ENCODE data around the gene GRIK3. TPM values are rescaled to one million over a fixed set of nuclear protein-coding genes. Genes with fewer than 3 reads are reported as not detected.

GRIK3 gene
- total RNA-seq, 1 experiment from 2014 or later = 5.5 TPM

- DNase-seq (ENCODE audit: low spot score) (no peak), ATAC-seq (no peak)
- Mint-ChIP-seq H3K27ac (no peak overlapping the region), H3K9me3 (no peaks in the 10 kb centered on the region), H3K36me3 (no peaks in the 10 kb centered on the region), H3K4me3 (no peak overlapping the region), H3K4me1 (peaks cover 46% of the 10 kb centered on the region), H3K27me3 (ENCODE audit: low read depth) (peaks cover 3% of the 10 kb centered on the region; the same call in 1 of the 2 replicates)
- ChIA-PET POLR2A (no interaction called here), CTCF (interaction anchor here (1.2 to 11.5 kb wide), 2 partner anchors 9 to 14 kb away, joined by 4 to 125 read pairs; no protein-coding TSS in a partner anchor)
- no peak for TF ChIP-seq ZSCAN18 (CRISPR knock-in tag; IDR thresholded peaks at IDR 0.05)
- no peak for TF ChIP-seq ZNF121 (CRISPR knock-in tag; IDR thresholded peaks at IDR 0.05)
- no peak for TF ChIP-seq ZNF219 (CRISPR knock-in tag; IDR thresholded peaks at IDR 0.05; ENCODE audit: borderline replicate concordance)
- TF ChIP-seq EMX1 (CRISPR knock-in tag; IDR thresholded peaks at IDR 0.05) = no peak
- no peak for TF ChIP-seq SMAD4 (CRISPR knock-in tag; IDR thresholded peaks at IDR 0.05)
- no peak for TF ChIP-seq NFYB (CRISPR knock-in tag; conservative IDR thresholded peaks at IDR 0.05; ENCODE audit: low read depth)
- TF ChIP-seq CBFB (CRISPR knock-in tag; IDR thresholded peaks at IDR 0.05; ENCODE audit: low read depth) = no peak
- TF ChIP-seq, protein P1, sequence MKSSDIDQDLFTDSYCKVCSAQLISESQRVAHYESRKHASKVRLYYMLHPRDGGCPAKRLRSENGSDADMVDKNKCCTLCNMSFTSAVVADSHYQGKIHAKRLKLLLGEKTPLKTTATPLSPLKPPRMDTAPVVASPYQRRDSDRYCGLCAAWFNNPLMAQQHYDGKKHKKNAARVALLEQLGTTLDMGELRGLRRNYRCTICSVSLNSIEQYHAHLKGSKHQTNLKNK (CRISPR knock-in tag; IDR thresholded peaks at IDR 0.05) = no peak
- no peak for TF ChIP-seq SP1 (CRISPR knock-in tag; conservative IDR thresholded peaks at IDR 0.05)
Observed at GRCh38 chr1:36851595-36851994, 182.7 kb downstream of the GRIK3 start.

DNA sequence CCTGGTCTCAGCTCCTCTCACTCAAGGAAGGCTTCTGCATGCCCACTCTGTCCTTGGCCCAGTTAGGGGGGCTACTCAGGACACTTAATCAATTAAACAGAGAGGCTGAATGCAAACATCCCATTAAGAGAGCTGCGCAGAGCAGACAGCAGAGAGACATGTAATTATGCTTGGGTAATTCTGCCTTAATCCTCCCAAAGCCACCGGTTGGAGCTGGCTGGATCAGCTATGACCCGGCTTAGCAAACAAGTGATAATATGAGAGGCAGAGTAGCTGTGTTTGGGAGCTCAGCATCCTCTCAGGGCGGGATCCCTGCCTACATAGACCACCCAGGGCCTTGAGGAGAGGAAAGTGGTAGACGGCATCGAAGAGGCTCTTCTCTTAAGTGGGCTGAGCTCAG, 183.2 kb downstream of the GRIK3 start:
- POLR2A ChIA-PET = no interaction called here

More for the DNA sequence above, 183.2 kb downstream of the GRIK3 start:
- TF ChIP-seq, protein P2, sequence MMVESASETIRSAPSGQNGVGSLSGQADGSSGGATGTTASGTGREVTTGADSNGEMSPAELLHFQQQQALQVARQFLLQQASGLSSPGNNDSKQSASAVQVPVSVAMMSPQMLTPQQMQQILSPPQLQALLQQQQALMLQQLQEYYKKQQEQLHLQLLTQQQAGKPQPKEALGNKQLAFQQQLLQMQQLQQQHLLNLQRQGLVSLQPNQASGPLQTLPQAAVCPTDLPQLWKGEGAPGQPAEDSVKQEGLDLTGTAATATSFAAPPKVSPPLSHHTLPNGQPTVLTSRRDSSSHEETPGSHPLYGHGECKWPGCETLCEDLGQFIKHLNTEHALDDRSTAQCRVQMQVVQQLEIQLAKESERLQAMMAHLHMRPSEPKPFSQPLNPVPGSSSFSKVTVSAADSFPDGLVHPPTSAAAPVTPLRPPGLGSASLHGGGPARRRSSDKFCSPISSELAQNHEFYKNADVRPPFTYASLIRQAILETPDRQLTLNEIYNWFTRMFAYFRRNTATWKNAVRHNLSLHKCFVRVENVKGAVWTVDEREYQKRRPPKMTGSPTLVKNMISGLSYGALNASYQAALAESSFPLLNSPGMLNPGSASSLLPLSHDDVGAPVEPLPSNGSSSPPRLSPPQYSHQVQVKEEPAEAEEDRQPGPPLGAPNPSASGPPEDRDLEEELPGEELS (CRISPR knock-in tag; IDR thresholded peaks at IDR 0.05) = no peak
- no peak for TF ChIP-seq CREM (CRISPR knock-in tag; IDR thresholded peaks at IDR 0.05)
- no peak for TF ChIP-seq EMX1 (CRISPR knock-in tag; IDR thresholded peaks at IDR 0.05)
- TF ChIP-seq, protein P3, sequence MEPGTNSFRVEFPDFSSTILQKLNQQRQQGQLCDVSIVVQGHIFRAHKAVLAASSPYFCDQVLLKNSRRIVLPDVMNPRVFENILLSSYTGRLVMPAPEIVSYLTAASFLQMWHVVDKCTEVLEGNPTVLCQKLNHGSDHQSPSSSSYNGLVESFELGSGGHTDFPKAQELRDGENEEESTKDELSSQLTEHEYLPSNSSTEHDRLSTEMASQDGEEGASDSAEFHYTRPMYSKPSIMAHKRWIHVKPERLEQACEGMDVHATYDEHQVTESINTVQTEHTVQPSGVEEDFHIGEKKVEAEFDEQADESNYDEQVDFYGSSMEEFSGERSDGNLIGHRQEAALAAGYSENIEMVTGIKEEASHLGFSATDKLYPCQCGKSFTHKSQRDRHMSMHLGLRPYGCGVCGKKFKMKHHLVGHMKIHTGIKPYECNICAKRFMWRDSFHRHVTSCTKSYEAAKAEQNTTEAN (CRISPR knock-in tag; IDR thresholded peaks at IDR 0.05) = no peak
- no peak for TF ChIP-seq ZNF416 (CRISPR knock-in tag; IDR thresholded peaks at IDR 0.05)
- TF ChIP-seq GRHL2 (CRISPR knock-in tag; IDR thresholded peaks at IDR 0.05; ENCODE audit: insufficient replicate concordance, severe bottlenecking) = no peak
- TF ChIP-seq, protein P4, sequence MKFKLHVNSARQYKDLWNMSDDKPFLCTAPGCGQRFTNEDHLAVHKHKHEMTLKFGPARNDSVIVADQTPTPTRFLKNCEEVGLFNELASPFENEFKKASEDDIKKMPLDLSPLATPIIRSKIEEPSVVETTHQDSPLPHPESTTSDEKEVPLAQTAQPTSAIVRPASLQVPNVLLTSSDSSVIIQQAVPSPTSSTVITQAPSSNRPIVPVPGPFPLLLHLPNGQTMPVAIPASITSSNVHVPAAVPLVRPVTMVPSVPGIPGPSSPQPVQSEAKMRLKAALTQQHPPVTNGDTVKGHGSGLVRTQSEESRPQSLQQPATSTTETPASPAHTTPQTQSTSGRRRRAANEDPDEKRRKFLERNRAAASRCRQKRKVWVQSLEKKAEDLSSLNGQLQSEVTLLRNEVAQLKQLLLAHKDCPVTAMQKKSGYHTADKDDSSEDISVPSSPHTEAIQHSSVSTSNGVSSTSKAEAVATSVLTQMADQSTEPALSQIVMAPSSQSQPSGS (CRISPR knock-in tag; IDR thresholded peaks at IDR 0.05; ENCODE audit: borderline replicate concordance, low read depth) = no peak
- no peak for TF ChIP-seq ZNF317 (CRISPR knock-in tag; IDR thresholded peaks at IDR 0.05; ENCODE audit: borderline replicate concordance, low read depth)
- TF ChIP-seq, protein P5, sequence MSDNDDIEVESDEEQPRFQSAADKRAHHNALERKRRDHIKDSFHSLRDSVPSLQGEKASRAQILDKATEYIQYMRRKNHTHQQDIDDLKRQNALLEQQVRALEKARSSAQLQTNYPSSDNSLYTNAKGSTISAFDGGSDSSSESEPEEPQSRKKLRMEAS (CRISPR knock-in tag; IDR thresholded peaks at IDR 0.05) = no peak
- no peak for TF ChIP-seq ATF6 (CRISPR knock-in tag; IDR thresholded peaks at IDR 0.05)
- no peak for TF ChIP-seq ATF1 (CRISPR knock-in tag; IDR thresholded peaks at IDR 0.05)
- no peak for TF ChIP-seq ZNF232 (CRISPR knock-in tag; IDR thresholded peaks at IDR 0.05)
- TF ChIP-seq ZNF423 (CRISPR knock-in tag; IDR thresholded peaks at IDR 0.05) = no peak
- no peak for TF ChIP-seq FOXP1 (CRISPR knock-in tag; IDR thresholded peaks at IDR 0.05; ENCODE audit: borderline replicate concordance)
- DNase-seq (ENCODE audit: low spot score) (no peak), ATAC-seq (no peak)
- Mint-ChIP-seq H3K4me1 (peaks cover 45% of the 10 kb centered on the region), H3K4me3 (no peak overlapping the region), H3K27ac (no peak overlapping the region), H3K36me3 (no peaks in the 10 kb centered on the region), H3K27me3 (ENCODE audit: low read depth) (no peaks in the 10 kb centered on the region), H3K9me3 (no peaks in the 10 kb centered on the region)
- CTCF ChIA-PET = interaction anchor here (0.8 to 11.5 kb wide), 3 partner anchors 10 to 80 kb away, joined by 3 to 125 read pairs (median 4); no protein-coding TSS in a partner anchor

Data from WTC11 (cell line).